ENCODE results near the gene NTRK1. TPM values are rescaled to one million over a fixed set of nuclear protein-coding genes. Genes with fewer than 3 reads are reported as not detected.

The NTRK1 gene
- total RNA-seq, 1 experiment from 2014 or later: 0.89 TPM

DNA sequence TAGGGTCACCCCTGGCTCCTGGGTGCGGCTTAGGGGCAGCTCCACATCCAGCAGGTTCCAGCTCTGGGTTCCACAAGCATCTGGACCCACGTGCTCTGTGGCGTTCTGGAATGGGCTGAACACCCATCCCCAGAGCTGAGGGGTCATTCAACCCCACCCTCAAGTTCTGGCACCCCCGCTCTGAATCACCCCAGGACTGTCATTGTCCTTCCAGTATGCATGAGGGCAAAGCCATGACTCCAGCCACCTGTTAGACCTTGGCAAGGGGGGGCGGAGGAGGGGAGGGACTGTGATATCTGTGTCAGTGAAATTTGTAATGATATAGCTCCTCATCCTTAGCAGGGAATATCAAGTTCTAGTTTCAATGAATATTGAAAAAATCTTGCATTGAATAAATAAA, 14.0 kb upstream of the NTRK1 start:
- no TSS peak for BruUV-seq (replicated peaks)
- Histone ChIP-seq H2AFZ (ENCODE audit: low read depth, low read length, poor library complexity, severe bottlenecking) (no peak overlapping the region), H3K36me3 (ENCODE audit: control insufficient read depth in 1 of 2, insufficient read depth in 2 of 2, low read length in 2 of 2) (no peaks in the 10 kb centered on the region), H3K27me3 (ENCODE audit: insufficient read depth, low read length) (no peaks in the 10 kb centered on the region), H4K20me1 (ENCODE audit: insufficient read depth) (no peaks in the 10 kb centered on the region), H3K4me2 (ENCODE audit: low read length) (no peak overlapping the region), H3K4me1 (ENCODE audit: control insufficient read depth in 1 of 2, insufficient read depth in 2 of 2, low read length in 2 of 2) (no peaks in the 10 kb centered on the region), H3K9me3 (ENCODE audit: control insufficient read depth in 1 of 2, insufficient read depth in 1 of 2, low read depth in 1 of 2, low read length in 2 of 2) (no peaks in the 10 kb centered on the region), H3K27ac (ENCODE audit: low read depth, low read length) (no peak overlapping the region), H3K79me2 (ENCODE audit: insufficient read depth, low read length) (no peaks in the 10 kb centered on the region), H3K9me2 (ENCODE audit: insufficient read depth) (no peaks in the 10 kb centered on the region), H3K4me3 (replicated peaks in 1 of 2; ENCODE audit: low read depth in 1 of 2, low read length in 2 of 2) (no peak overlapping the region), H3K9ac (ENCODE audit: low read length) (no peak overlapping the region)
- TF ChIP-seq MAX (IDR thresholded peaks at IDR 0.05) (no peak), POLR2A (IDR thresholded peaks at IDR 0.05; ENCODE audit: borderline replicate concordance, extremely low read depth, insufficient read depth, insufficient read length) (no peak), ZNF274 (IDR thresholded peaks at IDR 0.05; ENCODE audit: low read depth, low read length) (no peak), ZFX (IDR thresholded peaks at IDR 0.05) (no peak)
- ChIA-PET RAD21 (ENCODE audit: low non-redundant PET in 1 of 2, low total read pairs in 2 of 2, uncharacterized antibody in 2 of 2, unreplicated experiment in 2 of 2) (no interaction called here), CTCF (no interaction called here), POLR2A (no interaction called here)
- DNase-seq (ENCODE audit: low read depth, low spot score) (no peak), ATAC-seq (no peak)
- intact Hi-C loops (cut with micrococcal nuclease): no loop called here

- Histone ChIP-seq H3K4me2 (ENCODE audit: low read length) (no peak overlapping the region), H4K20me1 (ENCODE audit: insufficient read depth) (no peaks in the 10 kb centered on the region)
- TF ChIP-seq RAD21 (IDR thresholded peaks at IDR 0.05; ENCODE audit: low read depth) (no peak), EGR1 (IDR thresholded peaks at IDR 0.05; ENCODE audit: low read depth) (no peak), ZFX (IDR thresholded peaks at IDR 0.05) (no peak), TCF7L2 (IDR thresholded peaks at IDR 0.05; ENCODE audit: borderline replicate concordance, extremely low read depth, insufficient read depth, insufficient read length) (no peak), YY1 (IDR thresholded peaks at IDR 0.05; ENCODE audit: extremely low read depth, insufficient replicate concordance, low read depth, low read length) (no peak), ATF3 (IDR thresholded peaks at IDR 0.05) (no peak), JUND (IDR thresholded peaks at IDR 0.05) (no peak), CEBPB (IDR thresholded peaks at IDR 0.05; ENCODE audit: low read depth) (no peak), EZH2phosphoT487 (IDR thresholded peaks at IDR 0.05; ENCODE audit: borderline replicate concordance) (no peak), ZNF274 (IDR thresholded peaks at IDR 0.05; ENCODE audit: low read depth, low read length) (no peak)
- TF ChIP-seq, protein P1, sequence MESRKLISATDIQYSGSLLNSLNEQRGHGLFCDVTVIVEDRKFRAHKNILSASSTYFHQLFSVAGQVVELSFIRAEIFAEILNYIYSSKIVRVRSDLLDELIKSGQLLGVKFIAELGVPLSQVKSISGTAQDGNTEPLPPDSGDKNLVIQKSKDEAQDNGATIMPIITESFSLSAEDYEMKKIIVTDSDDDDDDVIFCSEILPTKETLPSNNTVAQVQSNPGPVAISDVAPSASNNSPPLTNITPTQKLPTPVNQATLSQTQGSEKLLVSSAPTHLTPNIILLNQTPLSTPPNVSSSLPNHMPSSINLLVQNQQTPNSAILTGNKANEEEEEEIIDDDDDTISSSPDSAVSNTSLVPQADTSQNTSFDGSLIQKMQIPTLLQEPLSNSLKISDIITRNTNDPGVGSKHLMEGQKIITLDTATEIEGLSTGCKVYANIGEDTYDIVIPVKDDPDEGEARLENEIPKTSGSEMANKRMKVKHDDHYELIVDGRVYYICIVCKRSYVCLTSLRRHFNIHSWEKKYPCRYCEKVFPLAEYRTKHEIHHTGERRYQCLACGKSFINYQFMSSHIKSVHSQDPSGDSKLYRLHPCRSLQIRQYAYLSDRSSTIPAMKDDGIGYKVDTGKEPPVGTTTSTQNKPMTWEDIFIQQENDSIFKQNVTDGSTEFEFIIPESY (IDR thresholded peaks at IDR 0.05; ENCODE audit: extremely low read depth, insufficient replicate concordance, low read length): no peak
Measured at GRCh38 chr1:156847591-156848460, 12.8 kb upstream of the NTRK1 start.

More at GRCh38 chr1:156847591-156848460, 12.8 kb upstream of the NTRK1 start:
- no peak for ATAC-seq
- intact Hi-C loops (cut with micrococcal nuclease): no loop called here
- H3K27ac ChIP-seq (ENCODE audit: low read depth, low read length): no peak overlapping the region; the same call in 1 of the 2 replicates
- ChIA-PET RAD21 (ENCODE audit: low non-redundant PET in 1 of 2, low total read pairs in 2 of 2, uncharacterized antibody in 2 of 2, unreplicated experiment in 2 of 2) (no interaction called here), POLR2A (no interaction called here), CTCF (interaction anchor here (0.6 to 1.5 kb wide), 3 partner anchors 9 to 74 kb away, joined by 3 to 5 read pairs (median 4); no protein-coding TSS in a partner anchor)
- no peaks in the 10 kb centered on the region; a peak in 2 of 4 replicates for H3K4me1 ChIP-seq (ENCODE audit: control insufficient read depth in 1 of 2, insufficient read depth in 2 of 2, low read length in 2 of 2)
- H3K9ac ChIP-seq (ENCODE audit: low read length): no peak overlapping the region
- no peak overlapping the region for H3K4me3 ChIP-seq (replicated peaks in 1 of 2; ENCODE audit: low read depth in 1 of 2, low read length in 2 of 2)
- no TSS peak for BruUV-seq (replicated peaks)
- H3K9me2 ChIP-seq (ENCODE audit: insufficient read depth): no peaks in the 10 kb centered on the region
- DNase-seq (ENCODE audit: low read depth, low spot score): no peak
- H3K36me3 ChIP-seq (ENCODE audit: control insufficient read depth in 1 of 2, insufficient read depth in 2 of 2, low read length in 2 of 2): no peaks in the 10 kb centered on the region
- H2AFZ ChIP-seq (ENCODE audit: low read depth, low read length, poor library complexity, severe bottlenecking): no peak overlapping the region
- H3K27me3 ChIP-seq (ENCODE audit: insufficient read depth, low read length): no peaks in the 10 kb centered on the region
- no peaks in the 10 kb centered on the region for H3K79me2 ChIP-seq (ENCODE audit: insufficient read depth, low read length)
- no peaks in the 10 kb centered on the region for H3K9me3 ChIP-seq (ENCODE audit: control insufficient read depth in 1 of 2, insufficient read depth in 1 of 2, low read depth in 1 of 2, low read length in 2 of 2)

All from HCT116 (cell line).